Lower lobe of right lung (tissue), 2 donors: ENCODE data around the gene ZNF32. TPM values are rescaled to one million over a fixed set of nuclear protein-coding genes. Genes with fewer than 3 reads are reported as not detected.
"Not testable (repeated sequence)": the region's sequence is repeated elsewhere in the genome, so short reads cannot be mapped to it uniquely, and the experiment has no call there.

Experiments used
- ATAC-seq, 2 donors: fragments of 200-7000 bp; cut with Tn5 transposase; one replicate each; pipeline ENCODE4 v1.9.1; 2020 to 2022; ENCODE audit warnings: mild to moderate bottlenecking in 2 of 2, moderate library complexity in 2 of 2
- DNase-seq: peaks from one replicate; pipeline ENCODE4 v3.0.0-alpha.2; 2020
- H3K27ac ChIP-seq: fragments of 200-600 bp; one replicate; pipeline ENCODE4 v1.8.0; 2022
- H3K27me3 ChIP-seq: fragments of 200-600 bp; one replicate; pipeline ENCODE4 v1.8.0; 2022; ENCODE audit warnings: low read depth
- H3K36me3 ChIP-seq: fragments of 200-600 bp; one replicate; pipeline ENCODE4 v1.8.0; 2022; ENCODE audit warnings: mild to moderate bottlenecking
- H3K4me1 ChIP-seq: fragments of 200-600 bp; one replicate; pipeline ENCODE4 v1.8.0; 2022
- H3K4me3 ChIP-seq: fragments of 200-600 bp; one replicate; pipeline ENCODE4 v1.8.0; 2022; ENCODE audit warnings: mild to moderate bottlenecking
- H3K9me3 ChIP-seq: fragments of 200-600 bp; one replicate; pipeline ENCODE4 v1.8.0; 2022
- CTCF ChIP-seq: fragments of 200-600 bp; IDR thresholded peaks from one replicate; pipeline ENCODE4 v1.8.0; 2022; ENCODE audit warnings: antibody characterized with exemption, mild to moderate bottlenecking
- intact Hi-C: fragments of 100-400 bp; cut with DNase I; formaldehyde crosslinking; loops from one replicate; pipeline ENCODE4 v1.11.0; 2022
- total RNA-seq: library from RNA; stranded (reverse); fragmentation: NEBNext Ultra II Directional; extraction: Animal tissue kit (Norgen Biotek cat#: 25700); gene quantifications from one replicate; pipeline ENCODE4 v1.2.1, GENCODE V29; 2021
- donor health status: DM: no; HTN: yes; CAD: no; lungs with severe emphysema.

ZNF32 gene
- total RNA-seq, 1 donor from 2014 or later = 33.2 TPM

- Histone ChIP-seq H3K4me3 (no peak overlapping the region), H3K27me3 (no peaks in the 10 kb centered on the region), H3K27ac (no peak overlapping the region), H3K36me3 (peaks cover 12% of the 10 kb centered on the region), H3K9me3 (peaks cover 37% of the 10 kb centered on the region), H3K4me1 (no peaks in the 10 kb centered on the region)
- DNase-seq (no peak), ATAC-seq (no peak)
- TF ChIP-seq CTCF = no peak
- intact Hi-C loops = no loop called here
These were observed 31.8 kb downstream of the ZNF32 start for GRCh38 chr10:43616697-43617370.

GRCh38 chr10:43610636-43611035 lies 38.0 kb downstream of the ZNF32 start:
- no peak for TF ChIP-seq CTCF
- DNase-seq = no peak
- intact Hi-C loops = no loop called here
- Histone ChIP-seq H3K9me3 (peaks cover 4% of the 10 kb centered on the region), H3K4me1 (no peaks in the 10 kb centered on the region), H3K27ac (no peak overlapping the region), H3K27me3 (no peaks in the 10 kb centered on the region), H3K36me3 (peaks cover 12% of the 10 kb centered on the region), H3K4me3 (no peak overlapping the region)
- no peak for ATAC-seq

- Histone ChIP-seq H3K36me3 (peaks cover 6% of the 10 kb centered on the region), H3K9me3 (no peaks in the 10 kb centered on the region), H3K27me3 (no peaks in the 10 kb centered on the region), H3K4me1 (no peaks in the 10 kb centered on the region), H3K4me3 (peak overlapping the region; percentile 82), H3K27ac (no peak overlapping the region)
- no peak for TF ChIP-seq CTCF
- intact Hi-C loops = no loop called here
- DNase-seq = no peak
- ATAC-seq = no peak
These were observed 41.5 kb downstream of the ZNF32 start for GRCh38 chr10:43607199-43607573.

GRCh38 chr10:43606323-43607198 lies 42.1 kb downstream of the ZNF32 start, which contains the start of gene ZNF485:
Gene ZNF485, plus strand, starts transcription at chr10:43606438. Its CDS starts 613 bp downstream, at chr10:43607051.
- peak; percentile 84 for DNase-seq
- peak within 1 kb of the TSS; percentile 78 for H3K27ac ChIP-seq
- no peaks in the 10 kb centered on the region for H3K27me3 ChIP-seq
- ATAC-seq = peak; percentile 95 to 99
- no peak for TF ChIP-seq CTCF
- intact Hi-C loops = no loop called here
- H3K4me1 ChIP-seq = no peaks in the 10 kb centered on the region
- H3K9me3 ChIP-seq = no peaks in the 10 kb centered on the region
- peak within 1 kb of the TSS; percentile 82 for H3K4me3 ChIP-seq
- peaks cover 6% of the 10 kb centered on the region for H3K36me3 ChIP-seq

- intact Hi-C loops = no loop called here
- Histone ChIP-seq H3K27ac (peak overlapping the region; percentile 78), H3K9me3 (no peaks in the 10 kb centered on the region), H3K4me3 (peak overlapping the region; percentile 82), H3K27me3 (no peaks in the 10 kb centered on the region), H3K36me3 (peaks cover 6% of the 10 kb centered on the region), H3K4me1 (no peaks in the 10 kb centered on the region)
- TF ChIP-seq CTCF = no peak
- ATAC-seq (peak; percentile 7 to 13), DNase-seq (no peak)
These were observed 42.8 kb downstream of the ZNF32 start for GRCh38 chr10:43605850-43606322.

GRCh38 chr10:43601576-43601975 lies 47.1 kb downstream of the ZNF32 start:
- H3K27ac ChIP-seq, H3K36me3 ChIP-seq, H3K27me3 ChIP-seq, H3K9me3 ChIP-seq, ATAC-seq, H3K4me1 ChIP-seq, H3K4me3 ChIP-seq, DNase-seq, intact Hi-C loops: not testable (repeated sequence)
